ENCODE measurements around the gene IFFO2.

GRCh38 chr1:18981242-18981641 lies 24.8 kb upstream of the IFFO2 start:
- TF ChIP-seq CTCF (IDR thresholded peaks at IDR 0.05 in 2 of 3, conservative IDR thresholded peaks at IDR 0.05 in 1 of 3; ENCODE audit: control insufficient read depth in 2 of 3, extremely low read depth in 1 of 3, insufficient read depth in 1 of 3, low read depth in 3 of 3, low read length in 3 of 3) (no peak), TAF1 (IDR thresholded peaks at IDR 0.05; ENCODE audit: borderline replicate concordance, low read depth, low read length) (no peak), SP1 (IDR thresholded peaks at IDR 0.05; ENCODE audit: low read depth, low read length) (no peak), EZH2 (IDR thresholded peaks at IDR 0.05; ENCODE audit: borderline replicate concordance, control insufficient read depth, low read depth, low read length) (no peak)

Measured in GM12878 (cell line).